HG02884 (cell line): ENCODE measurements around the gene KCNC4.

Experiments
- ATAC-seq: cut with Tn5 transposase; IDR thresholded peaks from one replicate; pipeline ENCODE4 v1.9.1; 2021; ENCODE audit warnings: mild to moderate bottlenecking, moderate library complexity; ENCODE audit not compliant: unreplicated experiment

KCNC4 gene

DNA sequence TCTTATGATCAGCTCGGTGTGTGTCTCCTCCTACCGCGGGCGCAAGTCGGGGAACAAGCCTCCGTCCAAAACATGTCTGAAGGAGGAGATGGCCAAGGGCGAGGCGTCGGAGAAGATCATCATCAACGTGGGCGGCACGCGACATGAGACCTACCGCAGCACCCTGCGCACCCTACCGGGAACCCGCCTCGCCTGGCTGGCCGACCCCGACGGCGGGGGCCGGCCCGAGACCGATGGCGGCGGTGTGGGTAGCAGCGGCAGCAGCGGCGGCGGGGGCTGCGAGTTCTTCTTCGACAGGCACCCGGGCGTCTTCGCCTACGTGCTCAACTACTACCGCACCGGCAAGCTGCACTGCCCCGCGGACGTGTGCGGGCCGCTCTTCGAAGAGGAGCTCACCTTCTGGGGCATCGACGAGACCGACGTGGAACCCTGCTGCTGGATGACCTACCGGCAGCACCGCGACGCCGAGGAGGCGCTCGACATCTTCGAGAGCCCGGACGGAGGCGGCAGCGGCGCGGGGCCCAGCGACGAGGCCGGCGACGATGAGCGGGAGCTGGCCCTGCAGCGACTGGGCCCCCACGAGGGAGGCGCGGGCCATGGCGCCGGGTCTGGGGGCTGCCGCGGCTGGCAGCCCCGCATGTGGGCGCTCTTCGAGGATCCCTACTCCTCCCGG, 1.5 kb downstream of the KCNC4 start:
- no peak for ATAC-seq

DNA sequence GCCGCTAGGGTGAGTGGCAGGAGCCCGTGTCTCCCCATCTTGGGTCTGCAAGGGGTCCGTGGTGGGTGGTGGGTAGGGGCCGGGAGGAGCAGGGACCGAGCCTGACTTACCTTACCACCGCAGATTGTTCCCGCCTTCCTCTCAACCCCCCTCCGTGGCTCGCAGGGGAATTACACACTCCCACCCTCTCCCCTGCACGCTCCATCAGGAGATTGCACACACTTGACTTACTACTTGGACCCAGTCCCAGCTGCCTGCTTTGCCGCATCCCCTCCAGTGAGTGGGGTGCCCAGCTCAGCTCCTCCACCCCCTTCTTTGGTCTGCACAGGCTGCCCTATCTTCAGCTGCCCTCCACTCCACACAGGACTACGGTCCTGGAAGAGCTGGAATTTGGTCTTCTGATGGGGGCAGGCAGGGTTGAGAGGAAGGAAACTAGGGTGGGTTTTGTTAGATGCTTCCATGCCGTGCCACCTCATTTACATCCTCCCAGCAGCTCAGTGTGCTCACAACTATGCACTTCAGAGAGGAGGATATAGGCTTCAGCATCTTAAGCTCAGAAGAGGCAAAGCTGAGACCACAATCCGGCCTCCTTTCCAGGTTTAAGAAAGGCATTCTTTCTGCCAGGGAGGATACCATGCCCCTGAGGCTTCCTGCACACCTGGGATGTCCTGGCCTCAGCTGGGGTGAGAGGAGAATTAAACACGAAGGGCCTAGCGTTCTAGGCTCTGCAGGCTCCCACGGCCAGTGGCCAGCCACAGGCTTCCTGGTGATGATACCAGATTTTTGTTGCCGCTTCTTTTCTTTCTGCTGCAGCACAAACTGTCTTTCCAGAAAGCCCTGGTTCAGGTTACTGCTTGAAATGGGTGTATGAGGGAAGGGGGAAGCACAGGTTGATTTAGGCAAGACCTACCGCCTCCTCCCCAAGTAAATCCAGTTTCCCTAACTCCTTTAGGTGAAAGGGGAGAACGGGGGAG, 2.3 kb downstream of the KCNC4 start:
- ATAC-seq: no peak

DNA sequence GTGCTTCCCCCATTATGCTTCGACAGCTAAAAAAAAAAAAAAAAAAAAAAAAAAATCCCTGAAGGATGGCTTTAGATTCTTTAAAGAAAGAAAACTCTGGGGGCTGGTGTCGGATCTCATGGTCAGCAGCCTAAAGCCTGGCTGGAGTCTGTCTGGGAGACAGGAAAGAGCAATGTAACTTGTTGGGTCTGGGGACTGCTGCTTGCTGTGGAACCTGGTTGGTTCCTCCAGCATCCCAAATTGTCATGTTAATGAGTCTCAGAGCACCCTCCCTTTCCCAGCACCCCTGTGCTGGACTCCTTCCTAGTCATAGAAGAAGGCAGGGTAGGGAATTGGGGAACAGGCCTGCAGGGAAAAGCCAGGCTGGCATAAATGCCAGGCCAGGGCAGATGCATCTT, 3.0 kb downstream of the KCNC4 start:
- ATAC-seq: no peak

DNA sequence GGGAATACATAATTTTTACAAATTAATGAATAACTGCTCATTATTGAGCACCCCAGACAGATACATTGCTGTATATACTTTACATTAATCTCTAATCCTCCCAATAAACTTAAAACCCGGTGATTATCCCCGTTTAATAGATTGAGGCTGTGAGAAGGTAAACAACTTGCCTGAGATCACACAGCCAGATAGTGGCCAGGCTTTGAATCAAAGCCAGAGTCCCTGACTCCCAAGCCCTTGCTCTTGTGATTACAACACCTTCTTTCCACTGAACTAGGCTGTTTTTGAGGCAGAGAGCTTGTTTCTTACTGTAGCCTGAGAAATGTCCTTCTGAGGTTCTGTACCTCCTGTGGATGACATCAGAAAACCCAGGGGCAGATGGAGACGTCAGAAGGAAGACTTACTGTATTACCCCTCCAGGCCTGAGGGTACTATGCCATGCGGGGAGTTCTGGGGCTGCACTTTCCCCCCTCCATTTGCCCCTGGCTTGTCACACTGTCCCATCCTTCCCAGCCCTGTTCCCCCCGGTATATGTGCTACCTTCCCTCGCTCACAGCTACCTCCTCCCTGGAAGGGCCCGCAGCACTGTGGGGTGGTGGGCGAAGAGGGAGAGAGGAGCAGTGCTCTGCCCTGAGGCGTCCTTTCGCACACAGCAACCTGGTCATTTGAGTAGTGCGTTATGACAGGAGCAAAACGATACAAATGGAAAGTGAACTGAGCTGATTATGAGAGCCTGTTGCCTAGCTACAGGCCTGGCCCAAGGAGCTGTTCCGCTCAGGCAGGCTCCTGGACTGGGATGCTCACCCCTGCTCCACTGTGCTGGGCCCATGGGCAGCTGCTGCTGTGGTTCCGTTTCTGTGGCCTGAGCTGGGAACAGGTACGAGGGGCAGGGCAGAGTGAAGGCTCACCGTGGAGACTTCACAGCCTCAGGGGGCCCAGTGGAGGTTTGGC, 4.6 kb downstream of the KCNC4 start:
- ATAC-seq: no peak

DNA sequence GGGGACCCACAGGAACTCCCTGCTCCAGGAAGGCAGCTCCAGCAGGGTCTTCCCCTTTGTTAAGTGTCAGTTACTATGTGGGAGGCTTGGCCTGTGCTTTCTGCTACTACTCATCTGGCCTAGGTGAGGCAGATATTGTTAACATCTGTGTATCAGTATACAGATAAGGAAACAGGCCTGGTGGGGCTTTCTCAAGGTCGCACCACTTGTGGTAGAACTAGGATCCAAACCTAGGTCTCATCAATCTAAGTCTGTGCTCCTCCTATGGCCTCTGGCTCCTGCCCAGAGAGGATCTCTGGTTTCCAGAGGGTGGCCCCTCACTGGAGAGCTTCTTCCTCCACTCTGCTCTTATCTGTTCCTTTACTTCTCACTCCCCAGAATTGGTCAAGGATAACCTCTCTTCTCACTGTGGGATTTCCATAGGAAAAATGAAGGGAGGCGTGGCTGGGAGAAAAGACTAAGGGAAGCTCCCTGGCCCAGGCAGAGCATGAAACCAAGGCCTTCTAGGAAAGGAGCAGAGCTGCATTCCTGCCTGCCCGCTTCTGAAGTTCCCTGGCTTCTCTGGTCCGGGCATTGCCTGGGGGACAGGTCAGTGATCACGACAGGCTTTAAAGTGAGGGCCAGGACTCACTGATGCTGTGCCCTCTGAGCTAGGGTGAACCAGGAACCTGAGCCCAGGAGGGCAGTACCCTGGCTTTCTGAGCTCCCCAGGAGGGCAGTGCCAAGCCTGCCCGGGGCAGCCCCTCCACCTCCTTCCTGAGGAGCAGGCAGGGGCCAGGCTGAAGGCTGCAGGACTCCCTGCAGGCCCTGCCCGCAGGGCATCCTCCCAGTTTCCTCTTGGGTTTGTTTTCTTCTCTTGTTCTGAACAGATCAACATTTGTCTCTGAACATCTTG, 5.8 kb downstream of the KCNC4 start:
- no peak for ATAC-seq

DNA sequence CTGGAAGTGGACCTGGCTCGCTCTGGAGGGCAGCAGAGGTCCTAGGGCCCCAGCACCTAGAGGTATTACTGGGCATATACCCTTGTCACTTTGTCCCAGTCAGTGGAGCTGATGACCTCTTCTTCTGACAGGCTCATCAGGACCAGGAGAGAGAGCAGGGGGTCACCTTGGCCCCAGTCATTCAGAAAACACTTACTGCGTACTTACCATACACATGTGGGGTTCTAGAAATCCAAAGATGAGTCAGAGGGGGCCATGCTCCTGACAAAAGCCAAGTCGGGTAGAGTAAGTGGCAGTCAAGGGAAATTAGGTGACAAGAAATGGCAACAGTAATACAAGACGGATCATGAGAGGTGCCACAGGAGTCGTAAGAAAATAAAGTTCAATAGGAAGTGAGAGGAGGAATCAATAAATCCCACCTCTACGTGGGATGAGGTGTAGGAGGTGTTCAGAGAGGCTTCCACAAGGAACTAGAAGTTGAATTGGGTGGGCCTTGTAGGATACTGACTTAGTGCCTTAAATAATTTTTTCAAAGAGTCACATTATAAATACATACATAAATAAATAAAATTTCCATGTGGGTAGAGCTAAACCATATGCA, 6.8 kb downstream of the KCNC4 start:
- no peak for ATAC-seq

DNA sequence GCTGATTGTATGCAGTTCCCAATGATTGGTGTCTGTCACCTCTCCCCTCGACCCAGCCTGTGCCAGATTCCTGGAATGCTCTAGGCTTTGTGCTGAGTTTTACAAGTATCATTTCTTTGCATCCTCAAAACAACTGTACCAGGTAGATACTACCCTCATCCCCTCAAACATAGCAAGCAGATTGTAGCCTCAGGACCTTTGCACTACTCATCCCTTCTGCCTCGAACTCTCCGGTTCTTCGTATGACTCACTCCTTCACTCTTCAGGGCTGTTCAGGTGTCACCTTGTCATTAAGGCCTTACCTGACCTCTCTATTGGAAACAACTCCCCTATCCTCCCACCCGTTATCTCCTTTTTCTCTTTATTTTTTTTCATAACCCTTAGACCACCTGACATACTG, 8.0 kb downstream of the KCNC4 start:
- no peak for ATAC-seq

DNA sequence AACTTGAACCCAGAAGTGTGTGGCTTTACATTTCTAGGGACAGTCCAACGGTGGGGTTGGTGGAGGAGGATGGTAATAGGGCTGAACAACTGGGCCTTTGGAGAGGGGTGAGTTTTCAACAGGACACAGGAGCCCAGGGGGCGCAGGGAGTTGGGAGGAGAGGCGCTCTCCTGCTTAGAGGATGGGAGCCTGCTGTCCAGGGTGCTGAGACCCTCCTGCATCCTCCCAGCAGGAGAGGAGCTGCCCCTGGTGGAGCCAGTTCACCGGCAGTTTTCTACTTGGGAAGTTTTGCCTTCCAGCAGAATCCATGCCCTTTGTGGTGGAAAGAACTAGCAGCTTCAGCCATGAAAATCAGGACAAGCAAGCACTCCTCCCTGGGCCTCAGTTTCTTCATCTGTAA, 8.6 kb downstream of the KCNC4 start:
- ATAC-seq: no peak

DNA sequence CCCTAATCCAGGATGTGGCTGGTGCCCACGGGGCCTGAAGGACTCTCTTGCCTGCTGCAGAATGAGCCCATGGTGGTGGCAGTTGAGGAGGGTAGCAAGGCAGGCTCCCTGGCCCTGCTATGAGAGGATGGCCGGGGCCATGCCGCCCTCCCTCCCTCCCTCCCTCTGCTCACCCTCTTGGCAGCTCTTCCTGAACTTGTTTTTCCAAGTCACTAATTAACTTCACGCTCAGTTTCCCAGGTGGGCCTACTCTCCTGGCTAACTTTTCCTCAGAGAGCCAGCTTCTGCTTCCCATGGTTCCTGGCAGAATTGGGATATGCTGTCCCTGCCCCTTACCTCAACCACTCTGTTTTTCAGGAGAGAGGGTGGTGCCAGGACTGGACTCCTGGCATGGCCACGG, 10.2 kb downstream of the KCNC4 start:
- ATAC-seq: no peak

DNA sequence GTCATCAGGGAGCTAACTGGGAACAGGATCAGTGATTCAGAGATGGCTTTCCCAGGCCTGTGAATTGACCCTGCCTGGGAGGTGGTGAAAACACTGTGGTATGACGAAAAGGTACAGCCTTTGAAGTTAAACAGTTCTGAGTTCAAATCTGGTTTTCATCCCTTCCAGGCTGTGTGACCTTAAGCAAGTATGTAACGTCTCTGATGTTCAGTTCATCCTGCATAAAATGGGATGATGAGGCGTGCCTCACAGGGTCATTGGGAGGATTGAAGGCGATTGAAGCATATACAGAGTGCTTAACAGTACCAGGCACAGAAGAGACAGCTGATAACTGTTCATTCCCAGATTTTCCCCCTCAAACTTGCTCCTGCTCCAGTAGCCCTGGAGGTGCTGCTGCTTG, 11.0 kb downstream of the KCNC4 start:
- ATAC-seq: no peak

DNA sequence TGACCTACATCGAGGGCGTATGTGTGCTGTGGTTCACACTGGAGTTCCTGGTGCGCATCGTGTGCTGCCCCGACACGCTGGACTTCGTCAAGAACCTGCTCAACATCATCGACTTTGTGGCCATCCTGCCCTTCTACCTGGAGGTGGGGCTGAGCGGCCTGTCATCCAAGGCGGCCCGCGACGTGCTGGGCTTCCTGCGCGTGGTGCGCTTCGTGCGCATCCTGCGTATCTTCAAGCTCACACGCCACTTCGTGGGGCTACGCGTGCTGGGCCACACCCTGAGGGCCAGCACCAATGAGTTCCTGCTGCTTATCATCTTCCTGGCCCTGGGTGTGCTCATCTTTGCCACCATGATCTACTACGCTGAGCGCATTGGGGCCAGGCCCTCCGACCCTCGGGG, 13.0 kb downstream of the KCNC4 start:
- no peak for ATAC-seq

DNA sequence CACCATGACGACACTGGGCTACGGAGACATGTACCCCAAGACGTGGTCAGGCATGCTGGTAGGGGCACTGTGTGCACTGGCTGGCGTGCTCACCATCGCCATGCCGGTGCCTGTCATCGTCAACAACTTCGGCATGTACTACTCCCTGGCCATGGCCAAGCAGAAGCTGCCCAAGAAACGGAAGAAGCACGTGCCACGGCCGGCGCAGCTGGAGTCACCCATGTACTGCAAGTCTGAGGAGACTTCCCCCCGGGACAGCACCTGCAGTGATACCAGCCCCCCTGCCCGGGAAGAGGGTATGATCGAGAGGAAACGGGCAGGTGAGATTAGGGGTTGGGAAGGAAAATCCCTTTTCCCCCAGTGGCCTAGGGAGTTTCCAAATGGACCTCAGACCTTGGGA, 13.5 kb downstream of the KCNC4 start:
- no peak for ATAC-seq

DNA sequence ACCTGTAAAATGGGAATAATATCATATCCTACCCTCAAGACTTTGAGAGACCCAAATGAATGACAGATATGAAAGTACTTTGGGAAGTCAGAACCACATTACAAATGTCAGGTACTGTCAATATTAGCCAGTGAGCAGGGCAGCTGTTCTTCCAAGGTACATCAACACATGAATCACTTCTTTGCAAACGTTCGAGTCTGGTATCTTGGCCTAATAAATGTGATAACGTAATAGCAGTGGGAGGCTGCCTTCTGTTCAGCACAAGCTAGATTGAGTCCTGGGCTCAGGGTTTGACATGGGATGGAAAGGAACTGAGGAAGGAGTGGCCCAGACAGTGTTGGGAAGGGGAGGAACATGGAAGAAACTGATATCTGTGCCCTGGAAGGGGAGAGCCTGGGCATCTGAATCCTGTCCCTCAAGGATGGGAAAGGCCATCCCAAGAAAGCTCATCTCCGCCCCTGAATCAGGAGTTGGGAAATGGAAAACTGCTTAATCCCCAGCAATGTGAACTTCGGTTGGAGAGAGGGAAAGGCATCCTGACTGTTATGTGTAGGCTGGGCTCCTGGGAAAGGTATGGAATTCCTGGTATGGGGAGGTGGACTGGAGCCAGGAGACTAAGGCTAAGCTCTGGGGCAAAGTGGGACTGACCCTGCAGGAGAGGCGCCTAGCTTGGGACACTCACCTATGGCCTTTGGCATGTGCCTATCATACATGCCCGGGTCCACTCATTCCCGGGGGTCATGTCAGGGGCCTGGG, 14.3 kb downstream of the KCNC4 start:
- no peak for ATAC-seq

DNA sequence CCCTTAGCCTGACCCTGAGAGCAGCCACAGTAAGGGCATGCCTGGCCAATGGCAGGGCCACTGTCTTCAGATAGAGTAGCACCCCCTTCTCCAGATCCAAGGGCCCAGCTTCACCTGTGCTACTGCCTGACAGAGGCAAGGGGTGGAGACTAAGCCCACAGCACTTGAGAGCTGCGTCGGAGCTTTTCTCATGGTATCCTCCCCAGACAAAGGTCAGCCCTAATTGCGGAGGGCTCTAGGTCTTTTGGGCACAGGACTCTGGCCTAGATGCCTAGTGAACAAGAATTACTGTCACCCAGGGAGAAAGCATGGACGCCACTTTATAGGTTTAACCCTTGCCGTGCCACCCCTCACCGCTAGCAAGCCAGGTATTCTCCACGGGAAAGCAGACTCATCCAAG, 15.1 kb downstream of the KCNC4 start:
- no peak for ATAC-seq

DNA sequence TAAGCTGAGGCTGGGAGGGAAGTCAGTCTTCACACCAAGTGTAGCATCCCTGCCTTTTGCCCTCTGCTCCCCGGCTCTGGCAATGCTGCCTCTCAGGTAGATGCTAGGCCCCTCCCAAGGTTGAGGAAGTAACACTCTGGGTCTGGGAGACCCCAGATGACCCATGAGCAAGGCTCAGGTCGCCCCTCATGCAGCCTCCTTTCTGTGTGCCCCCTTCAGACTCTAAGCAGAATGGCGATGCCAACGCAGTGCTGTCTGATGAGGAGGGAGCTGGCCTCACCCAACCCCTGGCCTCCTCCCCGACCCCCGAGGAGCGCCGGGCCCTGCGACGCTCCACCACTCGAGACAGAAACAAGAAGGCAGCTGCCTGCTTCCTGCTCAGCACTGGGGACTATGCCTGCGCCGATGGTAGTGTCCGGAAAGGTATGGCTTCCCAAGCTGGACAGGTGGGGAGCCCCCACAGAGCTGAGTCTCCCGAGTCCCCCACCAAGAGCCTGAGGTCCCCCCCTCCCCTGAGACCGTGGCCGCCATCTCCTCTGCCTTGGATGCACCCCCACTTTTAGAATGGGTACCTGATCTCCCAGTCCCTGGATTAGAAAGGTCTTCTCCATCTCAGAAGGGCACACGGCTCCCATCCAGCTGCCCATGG, 15.8 kb downstream of the KCNC4 start:
- no peak for ATAC-seq

DNA sequence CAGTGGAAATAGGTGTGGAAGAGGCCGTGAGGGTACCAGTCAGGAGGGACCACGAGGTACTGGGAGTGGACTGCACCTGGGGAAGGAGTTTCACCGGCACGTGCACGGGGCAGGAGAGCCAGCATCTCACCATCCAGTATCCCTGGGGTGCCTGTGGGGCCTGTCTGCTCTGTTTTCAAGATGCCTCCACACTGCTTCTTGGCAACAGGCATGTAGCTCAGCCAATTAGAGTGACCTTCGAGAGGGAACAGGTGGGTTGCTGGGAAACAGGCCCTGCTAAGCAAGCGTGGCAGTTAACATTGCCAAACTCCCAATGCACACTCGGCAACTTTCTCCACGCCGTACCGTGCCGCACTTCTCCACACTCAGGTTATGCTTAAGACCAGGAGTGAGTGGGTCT, 17.7 kb downstream of the KCNC4 start:
- no peak for ATAC-seq

DNA sequence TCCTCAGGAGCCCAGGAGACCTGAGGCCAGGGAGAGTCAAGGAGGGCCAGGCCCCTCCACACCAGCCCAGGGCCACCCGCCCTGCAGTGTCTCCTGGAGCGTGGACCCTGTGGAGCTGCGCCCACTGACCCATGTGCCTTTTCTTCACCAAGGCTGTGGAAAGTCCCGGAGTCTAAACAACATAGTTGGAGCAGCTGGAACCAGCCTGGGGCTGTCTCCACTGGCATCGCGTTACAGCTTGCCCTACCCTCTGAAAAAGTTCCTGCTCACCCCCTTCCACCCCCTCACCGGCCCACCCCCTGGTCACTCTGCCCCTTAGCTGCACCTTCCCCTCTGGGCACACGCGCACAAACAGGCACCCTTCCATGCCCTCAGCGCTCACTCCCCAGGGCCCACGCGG, 18.3 kb downstream of the KCNC4 start:
- ATAC-seq: no peak

DNA sequence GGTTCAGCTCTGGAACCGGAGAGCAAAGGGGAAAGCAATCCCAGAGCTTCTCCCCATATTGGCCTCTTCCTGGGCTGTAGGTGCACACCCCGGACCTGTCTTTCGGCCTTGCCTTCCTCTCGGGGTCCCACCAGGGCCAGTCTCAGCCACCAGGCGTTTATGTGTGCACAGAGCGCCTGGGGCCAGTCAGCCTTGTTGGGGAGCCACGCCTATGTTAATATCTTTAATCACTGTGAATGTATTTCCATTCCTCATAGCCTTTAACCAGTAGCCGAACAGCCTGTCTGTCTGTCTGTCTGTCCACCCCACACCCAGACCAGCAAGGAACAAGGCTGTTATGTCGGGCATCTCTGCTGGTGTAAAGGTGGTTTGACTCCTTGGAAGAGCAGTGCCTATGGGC, 18.8 kb downstream of the KCNC4 start:
- no peak for ATAC-seq
